GM23248 (cell line): ENCODE measurements around the gene MSH4. TPM values are rescaled to one million over a fixed set of nuclear protein-coding genes. Genes with fewer than 3 reads are reported as not detected.
"Not testable (repeated sequence)": the region's sequence is repeated elsewhere in the genome, so short reads cannot be mapped to it uniquely, and the experiment has no call there.

ENCODE experiments used
- DNase-seq: peaks from one replicate; pipeline ENCODE4 v3.0.0-alpha.2; 2015
- H2AFZ ChIP-seq: fragments of 200-600 bp; sonication (generic); 2 replicates; pipeline ENCODE4 v1.6.1; 2016; ENCODE audit warnings: antibody characterized with exemption
- H3F3A ChIP-seq: fragments of 200-600 bp; sonication (generic); 2 replicates; pipeline ENCODE4 v1.6.1; 2016; ENCODE audit warnings: mild to moderate bottlenecking, antibody characterized with exemption, mixed run types; ENCODE audit not compliant: insufficient read depth
- H3K27ac ChIP-seq: fragments of 200-600 bp; sonication (generic); 2 replicates; pipeline ENCODE4 v1.5.1; 2016; ENCODE audit warnings: mild to moderate bottlenecking
- H3K27me3 ChIP-seq: fragments of 200-600 bp; sonication (generic); replicated peaks from 2 replicates; pipeline ENCODE4 v1.6.1; 2016; ENCODE audit warnings: mild to moderate bottlenecking; ENCODE audit not compliant: insufficient read depth
- H3K36me3 ChIP-seq: fragments of 200-600 bp; sonication (generic); 2 replicates; pipeline ENCODE4 v1.6.1; 2016; ENCODE audit warnings: low read depth, mild to moderate bottlenecking
- H3K4me1 ChIP-seq: fragments of 200-600 bp; sonication (generic); 2 replicates; pipeline ENCODE4 v1.6.1; 2016; ENCODE audit warnings: mild to moderate bottlenecking; ENCODE audit not compliant: insufficient read depth
- H3K4me2 ChIP-seq: fragments of 200-600 bp; sonication (generic); one replicate; pipeline ENCODE4 v1.6.1; 2016; ENCODE audit warnings: mild to moderate bottlenecking; ENCODE audit not compliant: unreplicated experiment
- H3K4me3 ChIP-seq: fragments of 200-600 bp; sonication (generic); 2 replicates; pipeline ENCODE4 v1.5.1; 2016; ENCODE audit warnings: mild to moderate bottlenecking
- H3K79me2 ChIP-seq: fragments of 200-600 bp; sonication (generic); 2 replicates; pipeline ENCODE4 v1.6.1; 2016; ENCODE audit warnings: mild to moderate bottlenecking; ENCODE audit not compliant: insufficient read depth
- H3K9ac ChIP-seq: fragments of 200-600 bp; sonication (generic); 2 replicates; pipeline ENCODE4 v1.6.1; 2016; ENCODE audit warnings: mild to moderate bottlenecking
- H3K9me2 ChIP-seq: fragments of 200-600 bp; sonication (generic); 2 replicates; pipeline ENCODE4 v1.6.1; 2016; ENCODE audit warnings: mixed run types, mild to moderate bottlenecking, moderate library complexity; ENCODE audit not compliant: insufficient read depth
- H3K9me3 ChIP-seq: fragments of 200-600 bp; sonication (generic); one replicate; pipeline ENCODE4 v1.6.1; 2017; ENCODE audit warnings: low read depth
- H4K20me1 ChIP-seq: fragments of 200-600 bp; sonication (generic); 2 replicates; pipeline ENCODE4 v1.6.0; 2016; ENCODE audit not compliant: insufficient read depth
- EZH2 ChIP-seq: fragments of 200-600 bp; sonication (generic); IDR thresholded peaks from 2 replicates; pipeline ENCODE4 v1.6.1; 2018; ENCODE audit warnings: antibody characterized with exemption, mild to moderate bottlenecking; ENCODE audit not compliant: insufficient read depth, poor library complexity, severe bottlenecking
- EZH2phosphoT487 ChIP-seq: fragments of 200-600 bp; sonication (generic); IDR thresholded peaks from 2 replicates; pipeline ENCODE4 v1.6.1; 2018; ENCODE audit warnings: antibody characterized with exemption, moderate library complexity, mild to moderate bottlenecking, low read depth; ENCODE audit not compliant: insufficient read depth
- WGBS, 2 experiments: methylation state at CpG; one replicate each; pipeline ENCODE4 v1.1.6; 2015 to 2017; ENCODE audit warnings: low lambda C conversion rate in 2 of 2, low coverage in 1 of 2; ENCODE audit errors: missing lambda C conversion rate in 2 of 2; 5-methylcytosine and 5-hydroxymethylcytosine counted together
- in situ Hi-C: fragments of 300-500 bp; cut with MboI; formaldehyde crosslinking; loops from 2 replicates; pipeline ENCODE4 v1.15.0; 2020
- polyA plus RNA-seq: library from polyadenylated mRNA; unstranded; fragments of >200 nt; fragmentation: Nextera tagmentation; extraction: Ambion mirVana; gene quantifications from 2 replicates; pipeline ENCODE4 v1.2.1, GENCODE V29; 2016
- total RNA-seq: library from RNA; depleted of rRNA; stranded (reverse); fragments of >200 nt; shearing (Covaris generic); gene quantifications from 2 replicates; pipeline ENCODE4 v1.2.3, GENCODE V29; 2014

The MSH4 gene
- total and polyA plus RNA-seq, 2 experiments from 2014 or later: 0.14 TPM; not detected in 1

DNA sequence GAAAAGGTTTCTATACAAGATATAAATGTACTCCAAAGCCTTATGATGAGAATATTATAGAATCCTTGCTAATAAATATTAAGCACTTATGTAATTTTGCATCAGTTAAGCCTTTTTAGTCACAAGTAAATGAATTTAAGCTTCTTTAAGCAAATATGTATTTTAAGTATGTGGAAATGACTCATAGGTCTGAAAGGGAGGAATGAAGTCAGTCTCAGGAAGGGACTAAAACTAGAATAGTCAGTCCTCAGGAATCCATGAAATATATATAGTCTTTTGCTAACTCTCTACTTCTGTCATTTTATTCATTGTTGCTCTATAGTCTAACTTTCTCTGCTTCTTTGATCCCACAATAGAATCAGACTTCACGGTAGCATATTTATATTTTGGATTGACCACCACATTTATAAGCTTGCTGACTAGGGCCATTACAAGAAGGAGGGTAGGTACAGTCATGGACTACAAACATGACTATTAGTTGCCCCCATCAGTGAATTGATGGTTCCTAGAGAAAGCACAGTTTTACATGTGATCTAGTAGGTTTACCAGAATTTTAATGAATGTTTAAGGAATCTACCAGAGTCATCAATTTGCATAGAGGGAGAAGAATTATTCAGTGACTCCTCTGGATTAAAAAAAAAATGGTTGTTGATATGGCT lies 30.9 kb upstream of the MSH4 start:
- H2AFZ ChIP-seq: peak overlapping the region; percentile 72
- no peaks in the 10 kb centered on the region for H3K79me2 ChIP-seq
- peaks cover 36% of the 10 kb centered on the region for H3K4me1 ChIP-seq
- H3K4me2 ChIP-seq: peak overlapping the region; percentile 74
- WGBS, 2 experiments: 0 to 7% methylated on average over 1 of the region's 1 CpG
- H3K27ac ChIP-seq: peak overlapping the region; percentile 66
- no peaks in the 10 kb centered on the region for H4K20me1 ChIP-seq
- in situ Hi-C loops: no loop called here
- no peaks in the 10 kb centered on the region for H3K27me3 ChIP-seq
- no peaks in the 10 kb centered on the region for H3K9me2 ChIP-seq
- DNase-seq: peak; percentile 88
- H3K9ac ChIP-seq: no peak overlapping the region
- TF ChIP-seq EZH2phosphoT487: no peak
- TF ChIP-seq EZH2: no peak
- H3K36me3 ChIP-seq: 0 out of 2 replicates have a peak, but pooled peaks cover 8% of the 10 kb centered on the region
- no peaks in the 10 kb centered on the region for H3K9me3 ChIP-seq
- H3F3A ChIP-seq: peaks cover 38% of the 10 kb centered on the region
- peak overlapping the region; percentile 38 for H3K4me3 ChIP-seq

DNA sequence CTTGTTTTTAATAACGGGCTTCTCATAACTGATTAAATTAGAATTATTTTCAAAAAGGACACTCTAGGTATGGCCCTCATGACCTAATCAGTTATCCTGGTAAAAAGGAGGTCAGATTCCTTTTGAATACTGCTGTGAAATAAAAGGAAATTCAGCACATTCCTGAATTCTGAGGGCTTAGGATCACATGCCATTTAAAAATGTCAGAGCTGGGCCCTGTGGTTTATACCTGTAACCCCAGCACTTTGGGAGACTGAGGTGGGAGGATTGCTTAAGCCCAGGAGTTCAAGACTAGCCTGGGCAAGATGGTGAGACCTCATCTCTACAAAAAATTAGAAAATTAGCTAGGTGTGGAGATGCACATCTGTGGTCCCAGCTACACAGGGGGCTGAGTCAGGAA lies 28.7 kb upstream of the MSH4 start:
- no peaks in the 10 kb centered on the region for H3K79me2 ChIP-seq
- peaks cover 33% of the 10 kb centered on the region for H3F3A ChIP-seq
- no peaks in the 10 kb centered on the region for H4K20me1 ChIP-seq
- H2AFZ ChIP-seq: no peak overlapping the region
- H3K4me3 ChIP-seq: no peak overlapping the region
- no peak for DNase-seq
- in situ Hi-C loops: no loop called here
- no peak overlapping the region for H3K9ac ChIP-seq
- TF ChIP-seq EZH2phosphoT487: no peak
- TF ChIP-seq EZH2: no peak
- H3K9me3 ChIP-seq: no peaks in the 10 kb centered on the region
- H3K27me3 ChIP-seq: no peaks in the 10 kb centered on the region
- no peaks in the 10 kb centered on the region for H3K36me3 ChIP-seq
- no peaks in the 10 kb centered on the region for H3K9me2 ChIP-seq
- H3K4me2 ChIP-seq: peak overlapping the region; percentile 1
- 88 to 95% methylated on average over 1 of the region's 1 CpG for WGBS, 2 experiments
- H3K4me1 ChIP-seq: peaks cover 36% of the 10 kb centered on the region
- H3K27ac ChIP-seq: no peak overlapping the region

DNA sequence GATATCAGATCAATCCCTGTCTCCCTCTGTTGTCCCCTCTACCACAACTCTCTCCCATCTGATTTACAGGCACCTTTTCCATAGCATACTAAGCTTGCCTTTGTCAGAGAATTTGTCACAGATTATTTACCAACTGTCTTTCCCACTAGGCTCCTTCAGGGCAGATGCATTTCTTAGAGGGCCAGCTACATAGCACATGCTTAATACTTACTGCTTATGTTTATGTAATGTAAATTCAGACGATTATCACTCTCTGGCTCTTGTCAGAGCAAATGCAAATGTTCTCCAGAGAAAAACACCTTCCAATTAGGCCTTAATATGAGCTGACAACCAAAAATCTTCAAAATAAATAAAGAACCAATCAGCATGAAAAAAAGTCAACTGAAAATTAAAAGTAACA lies 25.9 kb upstream of the MSH4 start:
- in situ Hi-C loops: no loop called here
- H4K20me1 ChIP-seq: no peaks in the 10 kb centered on the region
- no peak for DNase-seq
- no peaks in the 10 kb centered on the region for H3K9me2 ChIP-seq
- H3K9ac ChIP-seq: no peak overlapping the region
- TF ChIP-seq EZH2: no peak
- no peak for TF ChIP-seq EZH2phosphoT487
- no peaks in the 10 kb centered on the region for H3K27me3 ChIP-seq
- H3K4me3 ChIP-seq: no peak overlapping the region
- 38 to 40% methylated on average over 1 of the region's 1 CpG for WGBS, 2 experiments
- no peak overlapping the region for H2AFZ ChIP-seq
- no peaks in the 10 kb centered on the region for H3K9me3 ChIP-seq
- H3K36me3 ChIP-seq: no peaks in the 10 kb centered on the region
- no peaks in the 10 kb centered on the region for H3K79me2 ChIP-seq
- H3K4me2 ChIP-seq: no peak overlapping the region
- H3K4me1 ChIP-seq: peaks cover 27% of the 10 kb centered on the region
- no peak overlapping the region for H3K27ac ChIP-seq
- peaks cover 13% of the 10 kb centered on the region for H3F3A ChIP-seq

DNA sequence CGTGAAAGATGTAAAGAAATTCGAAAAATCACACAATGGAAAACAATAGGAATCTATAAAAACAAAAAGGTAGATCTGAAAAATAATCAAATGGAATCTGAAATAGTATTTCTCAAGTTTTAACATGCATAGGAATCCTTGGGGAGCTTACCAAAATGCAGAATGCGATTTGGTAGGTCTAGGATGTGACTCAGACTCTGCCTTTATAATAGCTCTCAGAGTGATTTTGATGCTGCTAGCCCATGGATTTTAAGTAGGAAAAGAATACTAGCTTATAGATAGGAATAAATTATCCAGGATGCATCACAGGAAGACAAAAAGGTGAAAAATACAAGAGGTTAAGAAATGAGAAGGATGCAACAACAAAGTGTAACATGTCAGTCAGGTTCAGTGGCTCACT lies 24.7 kb upstream of the MSH4 start:
- H3K4me1 ChIP-seq: peaks cover 18% of the 10 kb centered on the region
- no peaks in the 10 kb centered on the region for H3K79me2 ChIP-seq
- WGBS, 2 experiments: 74 to 78% methylated on average over 3 of the region's 3 CpGs
- no peaks in the 10 kb centered on the region for H3K9me2 ChIP-seq
- no peak overlapping the region for H2AFZ ChIP-seq
- no peaks in the 10 kb centered on the region for H3K9me3 ChIP-seq
- H3K27me3 ChIP-seq: no peaks in the 10 kb centered on the region
- H4K20me1 ChIP-seq: no peaks in the 10 kb centered on the region
- TF ChIP-seq EZH2phosphoT487: no peak
- no peak for TF ChIP-seq EZH2
- no peaks in the 10 kb centered on the region for H3K36me3 ChIP-seq
- H3K27ac ChIP-seq: no peak overlapping the region
- no peak overlapping the region for H3K9ac ChIP-seq
- H3F3A ChIP-seq: peaks cover 5% of the 10 kb centered on the region; the same call in 1 of the 2 replicates
- no peak overlapping the region for H3K4me2 ChIP-seq
- DNase-seq: no peak
- H3K4me3 ChIP-seq: no peak overlapping the region
- in situ Hi-C loops: no loop called here

DNA sequence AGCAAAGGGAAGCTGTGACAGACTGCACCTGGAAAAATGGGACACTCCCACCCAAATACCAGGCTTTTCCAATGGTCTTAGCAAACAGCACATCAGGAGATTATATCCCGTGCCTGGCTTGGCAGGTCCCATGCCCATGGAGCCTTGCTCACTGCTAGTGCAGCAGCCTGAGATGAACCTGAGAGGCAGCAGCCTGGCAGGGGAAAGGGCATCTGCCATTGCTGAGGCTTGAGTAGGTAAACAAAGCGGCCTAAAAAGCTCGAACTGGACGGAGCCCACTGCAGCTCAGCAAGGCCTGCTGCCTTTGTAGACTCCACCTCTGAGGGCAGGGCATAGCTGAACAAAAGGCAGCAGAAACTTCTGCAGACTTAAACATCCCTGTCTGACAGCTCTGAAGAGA lies 18.9 kb upstream of the MSH4 start:
- H3K36me3 ChIP-seq, H3K27me3 ChIP-seq, H3K4me1 ChIP-seq, H3K27ac ChIP-seq, in situ Hi-C loops, H3K4me3 ChIP-seq, H3K79me2 ChIP-seq, H3K9me2 ChIP-seq, H3F3A ChIP-seq, H2AFZ ChIP-seq, H4K20me1 ChIP-seq, H3K4me2 ChIP-seq, H3K9ac ChIP-seq, DNase-seq, H3K9me3 ChIP-seq: not testable (repeated sequence)
- 70 to 77% methylated on average over 4 of the region's 4 CpGs for WGBS, 2 experiments

DNA sequence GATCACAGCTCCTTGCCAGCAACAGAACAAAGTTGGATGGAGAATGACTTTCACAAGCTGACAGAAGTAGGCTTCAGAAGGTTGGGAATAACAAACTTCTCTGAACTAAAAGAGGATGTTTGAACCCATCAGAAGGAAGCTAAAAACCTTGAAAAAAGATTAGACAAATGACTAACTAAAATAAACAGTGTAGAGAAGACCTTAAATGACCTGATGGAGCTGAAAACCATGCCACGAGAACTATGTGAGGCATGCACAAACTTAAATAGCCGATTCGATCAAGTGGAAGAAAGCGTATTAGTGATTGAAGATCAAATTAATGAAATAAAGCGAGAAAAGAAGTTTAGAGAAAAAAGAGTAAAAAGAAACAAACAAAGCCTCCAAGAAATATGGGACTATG lies 18.0 kb upstream of the MSH4 start:
- H3K4me2 ChIP-seq, H3K9ac ChIP-seq, H3K4me3 ChIP-seq, H3K9me3 ChIP-seq, H2AFZ ChIP-seq, H3K79me2 ChIP-seq, H4K20me1 ChIP-seq, DNase-seq, H3F3A ChIP-seq, H3K36me3 ChIP-seq, in situ Hi-C loops, H3K27ac ChIP-seq, H3K4me1 ChIP-seq, H3K27me3 ChIP-seq, H3K9me2 ChIP-seq: not testable (repeated sequence)
- 87 to 89% methylated on average over 5 of the region's 5 CpGs for WGBS, 2 experiments

DNA sequence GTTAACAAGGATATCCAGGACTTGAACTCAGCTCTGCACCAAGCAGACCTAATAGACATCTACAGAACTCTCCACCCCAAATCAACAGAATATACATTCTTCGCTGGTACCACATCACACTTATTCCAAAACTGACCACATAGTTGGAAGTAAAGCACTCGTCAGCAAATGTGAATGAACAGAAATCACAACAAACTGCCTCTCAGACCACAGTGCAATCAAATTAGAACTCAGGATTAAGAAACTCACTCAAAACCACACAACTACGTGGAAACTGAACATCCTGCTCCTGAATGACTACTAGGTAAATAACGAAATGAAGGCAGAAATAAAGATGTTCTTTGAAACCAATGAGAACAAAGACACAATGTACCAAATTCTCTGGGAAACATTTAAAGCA lies 16.5 kb upstream of the MSH4 start:
- H3K9ac ChIP-seq, H3K9me2 ChIP-seq, H4K20me1 ChIP-seq, H3K27me3 ChIP-seq, H3K36me3 ChIP-seq, H3K4me1 ChIP-seq, DNase-seq, H3K9me3 ChIP-seq, H3K27ac ChIP-seq, H3K4me2 ChIP-seq, in situ Hi-C loops, H3K4me3 ChIP-seq, H2AFZ ChIP-seq, H3K79me2 ChIP-seq, H3F3A ChIP-seq: not testable (repeated sequence)
- WGBS, 2 experiments: 66 to 67% methylated on average over 4 of the region's 4 CpGs
